CD4-positive, alpha-beta T cell treated with Interferon alpha-2 for 1 hour (primary cell): Measurements from ENCODE around the gene NUCKS1.

Source experiments
- DNase-seq, 2 donors: peaks; one replicate each; pipeline ENCODE4 v3.0.0-alpha.2; 2020 to 2022

NUCKS1 gene

GRCh38 chr1:205750138-205751035 is at the start of gene NUCKS1:
NUCKS1 (minus strand) TSS chr1:205750182; CDS start chr1:205749973, 209 bp downstream.
- peak; percentile 99 for DNase-seq

- no peak for DNase-seq
Observed at GRCh38 chr1:205798577-205798976, 48.6 kb upstream of the NUCKS1 start.

GRCh38 chr1:205797168-205797567 is 47.2 kb upstream of the NUCKS1 start:
- no peak for DNase-seq

- no peak for DNase-seq
Observed at GRCh38 chr1:205794011-205794730, 44.2 kb upstream of the NUCKS1 start.

GRCh38 chr1:205792961-205793673 is 43.1 kb upstream of the NUCKS1 start:
- no peak for DNase-seq

- DNase-seq: no peak
Observed at GRCh38 chr1:205792481-205792881, 42.5 kb upstream of the NUCKS1 start.

- peak; percentile 64 to 73 for DNase-seq
Observed at GRCh38 chr1:205791568-205792180, 41.7 kb upstream of the NUCKS1 start.

GRCh38 chr1:205787287-205787916 is 37.4 kb upstream of the NUCKS1 start:
- DNase-seq: no peak

- no peak for DNase-seq
Observed at GRCh38 chr1:205786601-205787000, 36.6 kb upstream of the NUCKS1 start.

GRCh38 chr1:205785446-205785845 is 35.5 kb upstream of the NUCKS1 start:
- DNase-seq: no peak

GRCh38 chr1:205783904-205784303 is 33.9 kb upstream of the NUCKS1 start:
- no peak for DNase-seq

GRCh38 chr1:205783433-205783795 is 33.4 kb upstream of the NUCKS1 start:
- no peak for DNase-seq

GRCh38 chr1:205782627-205783432 is 32.8 kb upstream of the NUCKS1 start:
- peak in 1 of 2 donors; percentile 26 for DNase-seq

GRCh38 chr1:205780335-205780734 is 30.4 kb upstream of the NUCKS1 start:
- DNase-seq: no peak

- DNase-seq: no peak
Observed at GRCh38 chr1:205777994-205778393, 28.0 kb upstream of the NUCKS1 start.

- no peak for DNase-seq
Observed at GRCh38 chr1:205775717-205776056, 25.7 kb upstream of the NUCKS1 start.

GRCh38 chr1:205775015-205775716 is 25.2 kb upstream of the NUCKS1 start, which contains the start of gene RAB29:
RAB29 (minus strand) TSS chr1:205775482; CDS start chr1:205774956, 526 bp downstream.
- peak; percentile 89 to 92 for DNase-seq

GRCh38 chr1:205774198-205775014 is 24.4 kb upstream of the NUCKS1 start:
- peak; percentile 37 to 72 for DNase-seq

- DNase-seq: peak in 1 of 2 donors; percentile 38
Observed at GRCh38 chr1:205772607-205773032, 22.6 kb upstream of the NUCKS1 start.

- DNase-seq: no peak
Observed at GRCh38 chr1:205770618-205771017, 20.6 kb upstream of the NUCKS1 start.
